Erythroblast (primary cell): ENCODE measurements around the gene CACNA1B.

ENCODE experiments used
- GATA1 ChIP-seq: IDR thresholded peaks from 2 replicates; pipeline ENCODE4 v1.6.1; 2011; ENCODE audit warnings: low read depth, mild to moderate bottlenecking, control low read depth, low read length, moderate library complexity
- POLR2A ChIP-seq: IDR thresholded peaks from 2 replicates; pipeline ENCODE4 v1.6.1; 2011; ENCODE audit warnings: mild to moderate bottlenecking, low read length

DNA sequence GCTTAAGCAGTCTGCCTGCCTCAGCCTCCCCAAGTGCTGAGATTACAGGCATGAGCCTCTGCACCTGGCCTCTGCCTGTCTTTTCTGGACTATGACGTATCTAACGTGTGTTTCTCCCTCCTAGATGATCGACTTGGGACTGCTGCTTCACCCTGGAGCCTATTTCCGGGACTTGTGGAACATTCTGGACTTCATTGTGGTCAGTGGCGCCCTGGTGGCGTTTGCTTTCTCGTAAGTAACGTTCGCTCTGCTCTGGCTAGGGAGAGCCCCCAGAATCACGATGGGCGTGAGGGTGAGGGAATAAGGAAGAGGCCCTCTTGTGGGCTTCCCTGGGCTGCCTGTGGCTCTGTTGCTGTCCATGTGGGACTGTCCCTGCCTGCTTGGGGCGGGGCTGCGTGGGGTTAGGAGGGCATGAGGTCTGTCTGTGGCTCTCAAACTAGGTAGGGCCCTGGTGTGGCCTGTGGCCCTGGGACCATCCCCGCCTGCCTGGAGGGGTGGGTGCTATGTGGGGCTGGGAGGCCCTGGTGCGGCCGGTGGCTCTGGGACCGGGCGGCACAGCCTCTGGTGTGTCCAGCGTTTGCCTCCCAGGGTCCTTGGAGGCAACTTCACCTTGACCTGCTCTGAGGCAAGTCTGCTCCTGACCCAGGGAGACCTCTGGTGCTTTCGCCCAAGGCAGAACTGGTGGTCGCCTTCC, 171.7 kb downstream of the CACNA1B start:
- TF ChIP-seq POLR2A: no peak
- TF ChIP-seq GATA1: no peak
